CD4-positive, CD25-positive, alpha-beta regulatory T cell (primary cell): ENCODE data around the gene IQUB. TPM values are rescaled to one million over a fixed set of nuclear protein-coding genes. Genes with fewer than 3 reads are reported as not detected.

Experiments
- ATAC-seq, 2 donors: fragments of 150-1000 bp; cut with Tn5 transposase; one replicate each; pipeline ENCODE4 v1.10.0; 2021; ENCODE audit warnings: low read depth in 2 of 2, moderate number of reproducible peaks in 2 of 2, moderate library complexity in 1 of 2
- DNase-seq, 3 donors: peaks; one replicate each; pipeline versions ENCODE4 v3.0.0 to v3.0.0-alpha.2; 2012 to 2022; ENCODE audit warnings: mixed read lengths in 1 of 3
- H3K27ac ChIP-seq: one replicate; pipeline ENCODE4 v1.7.0; 2013; ENCODE audit warnings: mild to moderate bottlenecking, low read length; ENCODE audit not compliant: insufficient read depth, poor library complexity, severe bottlenecking
- H3K27me3 ChIP-seq: one replicate; pipeline ENCODE4 v1.7.0; 2013; ENCODE audit warnings: low read length; ENCODE audit not compliant: control insufficient read depth, insufficient read depth
- H3K36me3 ChIP-seq: one replicate; pipeline ENCODE4 v1.7.0; 2013; ENCODE audit warnings: mild to moderate bottlenecking, low read length, moderate library complexity; ENCODE audit not compliant: control insufficient read depth, insufficient read depth
- H3K4me1 ChIP-seq: 2 replicates; pipeline ENCODE4 v1.7.0; 2013; ENCODE audit warnings: mild to moderate bottlenecking, low read length; ENCODE audit not compliant: insufficient read depth, control insufficient read depth, poor library complexity, severe bottlenecking
- H3K4me3 ChIP-seq: one replicate; pipeline ENCODE4 v1.7.0; 2013; ENCODE audit warnings: low read depth, mild to moderate bottlenecking, low read length, moderate library complexity
- H3K9me3 ChIP-seq, 2 experiments: 1 replicate in 1 of 2; 2 replicates in 1 of 2; pipeline ENCODE4 v1.7.0; 2013; ENCODE audit warnings: low read length in 2 of 2, mild to moderate bottlenecking in 1 of 2, moderate library complexity in 1 of 2; ENCODE audit not compliant: control insufficient read depth in 2 of 2
- H3K27ac Mint-ChIP-seq, 3 donors: one replicate each; pipeline ENCODE4 v1.8.0; 2020 to 2022; ENCODE audit warnings: mild to moderate bottlenecking in 3 of 3, mixed read lengths in 3 of 3, moderate library complexity in 2 of 3
- H3K27me3 Mint-ChIP-seq: one replicate; pipeline ENCODE4 v1.8.0; 2022; ENCODE audit warnings: mild to moderate bottlenecking, mixed read lengths
- H3K36me3 Mint-ChIP-seq: one replicate; pipeline ENCODE4 v1.8.0; 2020; ENCODE audit warnings: mixed read lengths
- H3K4me1 Mint-ChIP-seq, 4 donors: one replicate each; pipeline ENCODE4 v1.8.0; 2020 to 2022; ENCODE audit warnings: mixed read lengths in 4 of 4, mild to moderate bottlenecking in 1 of 4
- H3K4me3 Mint-ChIP-seq, 4 donors: one replicate each; pipeline ENCODE4 v1.8.0; 2020 to 2022; ENCODE audit warnings: mild to moderate bottlenecking in 4 of 4, mixed read lengths in 4 of 4, moderate library complexity in 3 of 4
- H3K9me3 Mint-ChIP-seq, 7 donors: one replicate each; pipeline ENCODE4 v1.8.0; 2020 to 2022; ENCODE audit warnings: mixed read lengths in 7 of 7, mild to moderate bottlenecking in 3 of 7, moderate library complexity in 2 of 7
- polyA plus RNA-seq, 4 donors: library from polyadenylated mRNA; unstranded; fragments of 300-500 nt; fragmentation: Illumina TruSeq; gene quantifications; one replicate each; pipeline ENCODE4 v1.2.3, GENCODE V29; 2021
- total RNA-seq: library from RNA; stranded (reverse); gene quantifications from one replicate; pipeline ENCODE4 v1.2.3, GENCODE V29; 2022

IQUB gene
- total and polyA plus RNA-seq, 5 donors from 2014 or later, result 0.15 TPM; not detected in 4

GRCh38 chr7:123499211-123499970 lies 35.0 kb downstream of the IQUB start:
- H3K27ac Mint-ChIP-seq, result no peak overlapping the region
- H3K4me1 Mint-ChIP-seq, result peaks cover 0 to under 1% (median 0%) of the 10 kb centered on the region in 4 donors
- Histone ChIP-seq H3K9me3 (no peaks in the 10 kb centered on the region), H3K36me3 (no peaks in the 10 kb centered on the region), H3K4me3 (no peak overlapping the region), H3K27me3 (peaks cover 10% of the 10 kb centered on the region), H3K27ac (no peak overlapping the region), H3K4me1 (no peaks in the 10 kb centered on the region)
- H3K27me3 Mint-ChIP-seq, result peaks cover 26% of the 10 kb centered on the region
- DNase-seq (no peak), ATAC-seq (no peak)
- peaks cover 0 to 4% (median 0%) of the 10 kb centered on the region in 7 donors for H3K9me3 Mint-ChIP-seq
- H3K36me3 Mint-ChIP-seq, result no peaks in the 10 kb centered on the region
- no peak overlapping the region for H3K4me3 Mint-ChIP-seq

- ATAC-seq (no peak), DNase-seq (no peak)
- no peaks in the 10 kb centered on the region for H3K9me3 ChIP-seq
- Mint-ChIP-seq H3K4me1 (peaks cover 0 to 6% (median 4%) of the 10 kb centered on the region in 4 donors), H3K9me3 (peaks cover 0 to 2% (median 0%) of the 10 kb centered on the region in 7 donors), H3K36me3 (no peaks in the 10 kb centered on the region), H3K27ac (no peak overlapping the region), H3K4me3 (no peak overlapping the region), H3K27me3 (peaks cover 26% of the 10 kb centered on the region)
- no peaks in the 10 kb centered on the region for H3K4me1 ChIP-seq
- H3K27ac ChIP-seq, result no peak overlapping the region
- no peak overlapping the region for H3K4me3 ChIP-seq
- H3K36me3 ChIP-seq, result no peaks in the 10 kb centered on the region
- H3K27me3 ChIP-seq, result peaks cover 10% of the 10 kb centered on the region
Measured at GRCh38 chr7:123498601-123499000, 35.8 kb downstream of the IQUB start.

GRCh38 chr7:123498031-123498430 lies 36.4 kb downstream of the IQUB start:
- Histone ChIP-seq H3K4me1 (no peaks in the 10 kb centered on the region), H3K27ac (no peak overlapping the region), H3K36me3 (no peaks in the 10 kb centered on the region), H3K4me3 (no peak overlapping the region), H3K27me3 (peaks cover 10% of the 10 kb centered on the region), H3K9me3 (no peaks in the 10 kb centered on the region)
- no peak overlapping the region for H3K27ac Mint-ChIP-seq
- H3K4me1 Mint-ChIP-seq, result peaks cover 0 to 6% (median 4%) of the 10 kb centered on the region in 4 donors
- H3K27me3 Mint-ChIP-seq, result peaks cover 29% of the 10 kb centered on the region
- DNase-seq, result no peak
- H3K4me3 Mint-ChIP-seq, result no peak overlapping the region
- H3K9me3 Mint-ChIP-seq, result peaks cover 0 to 2% (median 0%) of the 10 kb centered on the region in 7 donors
- no peaks in the 10 kb centered on the region for H3K36me3 Mint-ChIP-seq
- no peak for ATAC-seq

- Mint-ChIP-seq H3K9me3 (peaks cover 0 to 2% (median 0%) of the 10 kb centered on the region in 7 donors), H3K27me3 (peaks cover 31% of the 10 kb centered on the region), H3K4me3 (no peak overlapping the region), H3K36me3 (no peaks in the 10 kb centered on the region), H3K27ac (no peak overlapping the region), H3K4me1 (peaks cover 0 to 6% (median 4%) of the 10 kb centered on the region in 4 donors)
- Histone ChIP-seq H3K9me3 (no peaks in the 10 kb centered on the region), H3K27ac (no peak overlapping the region), H3K27me3 (peaks cover 8% of the 10 kb centered on the region), H3K4me1 (no peaks in the 10 kb centered on the region), H3K36me3 (no peaks in the 10 kb centered on the region), H3K4me3 (no peak overlapping the region)
- peak; percentile 3 to 55 (median 44) for DNase-seq
- ATAC-seq, result peak in 1 of 2 donors; percentile 52
Measured at GRCh38 chr7:123494193-123494796, 40.1 kb downstream of the IQUB start.

GRCh38 chr7:123492485-123492884 lies 41.9 kb downstream of the IQUB start:
- Histone ChIP-seq H3K4me3 (no peak overlapping the region), H3K9me3 (no peaks in the 10 kb centered on the region), H3K27ac (no peak overlapping the region), H3K4me1 (no peaks in the 10 kb centered on the region), H3K27me3 (peaks cover 8% of the 10 kb centered on the region), H3K36me3 (no peaks in the 10 kb centered on the region)
- Mint-ChIP-seq H3K27ac (peak overlapping the region in 1 of 3 donors; percentile 76), H3K9me3 (peaks cover 0 to 2% (median 0%) of the 10 kb centered on the region in 7 donors), H3K27me3 (peaks cover 31% of the 10 kb centered on the region), H3K4me1 (peaks cover 0 to 6% (median 4%) of the 10 kb centered on the region in 4 donors), H3K36me3 (no peaks in the 10 kb centered on the region), H3K4me3 (no peak overlapping the region)
- no peak for DNase-seq
- ATAC-seq, result peak in 1 of 2 donors; percentile 8

GRCh38 chr7:123485721-123486120 lies 48.7 kb downstream of the IQUB start:
- H3K27ac ChIP-seq, result no peak overlapping the region
- ATAC-seq, result no peak
- DNase-seq, result no peak
- H3K4me1 Mint-ChIP-seq, result no peaks in the 10 kb centered on the region
- peaks cover 15% of the 10 kb centered on the region for H3K27me3 Mint-ChIP-seq
- H3K27ac Mint-ChIP-seq, result no peak overlapping the region
- no peak overlapping the region for H3K4me3 Mint-ChIP-seq
- H3K27me3 ChIP-seq, result no peaks in the 10 kb centered on the region
- H3K4me1 ChIP-seq, result no peaks in the 10 kb centered on the region
- no peaks in the 10 kb centered on the region for H3K36me3 ChIP-seq
- no peaks in the 10 kb centered on the region for H3K9me3 ChIP-seq
- H3K4me3 ChIP-seq, result no peak overlapping the region
- H3K9me3 Mint-ChIP-seq, result peaks cover 0 to 2% (median 0%) of the 10 kb centered on the region in 7 donors
- H3K36me3 Mint-ChIP-seq, result no peaks in the 10 kb centered on the region

- H3K27me3 ChIP-seq, result no peaks in the 10 kb centered on the region
- no peak overlapping the region for H3K27ac ChIP-seq
- no peak for ATAC-seq
- no peaks in the 10 kb centered on the region for H3K9me3 ChIP-seq
- H3K36me3 Mint-ChIP-seq, result no peaks in the 10 kb centered on the region
- no peak overlapping the region for H3K27ac Mint-ChIP-seq
- no peaks in the 10 kb centered on the region for H3K4me1 Mint-ChIP-seq
- no peak for DNase-seq
- H3K4me3 Mint-ChIP-seq, result no peak overlapping the region
- no peaks in the 10 kb centered on the region for H3K4me1 ChIP-seq
- no peak overlapping the region for H3K4me3 ChIP-seq
- no peaks in the 10 kb centered on the region for H3K36me3 ChIP-seq
- peaks cover 15% of the 10 kb centered on the region for H3K27me3 Mint-ChIP-seq
- peaks cover 0 to 2% (median 0%) of the 10 kb centered on the region in 7 donors for H3K9me3 Mint-ChIP-seq
Measured at GRCh38 chr7:123485187-123485586, 49.2 kb downstream of the IQUB start.
